HepG2 (cell line): ENCODE measurements around the gene COL26A1. TPM values are rescaled to one million over a fixed set of nuclear protein-coding genes. Genes with fewer than 3 reads are reported as not detected.
A peak's percentile ranks its signal among the peaks of the same experiment; 100 is the strongest.

Source experiments
- CREB1 ChIP-seq, 2 experiments: fragments of 450-650 bp in 1 of 2; IDR thresholded peaks; 2 replicates each; pipeline ENCODE4 v1.6.1; 2016 to 2017; ENCODE audit warnings: control low read depth in 1 of 2, mild to moderate bottlenecking in 1 of 2, missing compliant biosample characterization in 1 of 2, missing genetic modification characterization in 1 of 2
- GATAD2A ChIP-seq: IDR thresholded peaks from 2 replicates; pipeline ENCODE4 v1.6.1; 2016
- ISX ChIP-seq: sonication (generic); formaldehyde crosslinking; conservative IDR thresholded peaks from 2 replicates; pipeline ENCODE4 v1.5.0; 2020; ENCODE audit warnings: missing genetic modification reagents
- KDM1A ChIP-seq: IDR thresholded peaks from 2 replicates; pipeline ENCODE4 v1.6.1; 2016; ENCODE audit warnings: missing compliant biosample characterization
- LBX2 ChIP-seq: sonication (generic); formaldehyde crosslinking; IDR thresholded peaks from 2 replicates; pipeline ENCODE4 v1.5.0; 2020; ENCODE audit warnings: missing genetic modification reagents, mild to moderate bottlenecking, borderline replicate concordance
- MIER3 ChIP-seq: IDR thresholded peaks from 2 replicates; pipeline ENCODE4 v1.6.1; 2016; ENCODE audit warnings: missing compliant biosample characterization, borderline replicate concordance
- MZF1 ChIP-seq: sonication (generic); formaldehyde crosslinking; IDR thresholded peaks from 2 replicates; pipeline ENCODE4 v1.8.1; 2023; ENCODE audit warnings: mild to moderate bottlenecking, missing genetic modification reagents, borderline replicate concordance
- PAWR ChIP-seq: sonication (generic); formaldehyde crosslinking; IDR thresholded peaks from 2 replicates; pipeline ENCODE4 v1.4.0; 2020; ENCODE audit warnings: missing genetic modification reagents, mild to moderate bottlenecking, borderline replicate concordance
- POLR2A ChIP-seq, 2 experiments: IDR thresholded peaks; 2 replicates each; pipeline ENCODE4 v1.6.1; 2011; ENCODE audit warnings: low read depth in 2 of 2, low read length in 2 of 2, mild to moderate bottlenecking in 1 of 2, moderate library complexity in 1 of 2; ENCODE audit not compliant: insufficient read depth in 1 of 2
- STAT6 ChIP-seq: sonication (generic); formaldehyde crosslinking; IDR thresholded peaks from 2 replicates; pipeline ENCODE4 v1.4.0; 2020; ENCODE audit warnings: missing genetic modification reagents, mild to moderate bottlenecking, borderline replicate concordance
- TOE1 ChIP-seq: sonication (generic); formaldehyde crosslinking; IDR thresholded peaks from 2 replicates; pipeline ENCODE4 v1.4.0; 2020; ENCODE audit warnings: mild to moderate bottlenecking, missing genetic modification reagents
- UBTF ChIP-seq: sonication (generic); formaldehyde crosslinking; IDR thresholded peaks from 2 replicates; pipeline ENCODE4 v1.4.0; 2020; ENCODE audit warnings: mild to moderate bottlenecking, missing genetic modification reagents
- ZHX1 ChIP-seq: sonication (generic); formaldehyde crosslinking; IDR thresholded peaks from 2 replicates; pipeline ENCODE4 v1.8.1; 2022; ENCODE audit warnings: low read depth, mild to moderate bottlenecking, missing genetic modification reagents
- ZNF136 ChIP-seq: sonication (generic); formaldehyde crosslinking; IDR thresholded peaks from 2 replicates; pipeline ENCODE4 v1.8.1; 2022; ENCODE audit warnings: low read depth, mild to moderate bottlenecking, moderate library complexity, missing genetic modification reagents
- ZNF138 ChIP-seq: sonication (generic); formaldehyde crosslinking; IDR thresholded peaks from 2 replicates; pipeline ENCODE4 v1.5.0; 2020; ENCODE audit warnings: mild to moderate bottlenecking, low read depth, missing genetic modification reagents
- ZNF24 ChIP-seq: fragments of 450-650 bp; IDR thresholded peaks from 2 replicates; pipeline ENCODE4 v1.6.1; 2017; ENCODE audit warnings: antibody characterized with exemption, mild to moderate bottlenecking
- ZNF512B ChIP-seq: sonication (generic); formaldehyde crosslinking; IDR thresholded peaks from 2 replicates; pipeline ENCODE4 v1.5.1; 2020; ENCODE audit warnings: missing genetic modification reagents, mild to moderate bottlenecking, borderline replicate concordance
- ZNF563 ChIP-seq: sonication (generic); formaldehyde crosslinking; IDR thresholded peaks from 2 replicates; pipeline ENCODE4 v1.8.0; 2022; ENCODE audit warnings: mild to moderate bottlenecking, moderate library complexity, missing genetic modification reagents
- ZNF703 ChIP-seq: sonication (generic); formaldehyde crosslinking; IDR thresholded peaks from 2 replicates; pipeline ENCODE4 v1.5.1; 2020; ENCODE audit warnings: missing genetic modification reagents, mild to moderate bottlenecking, moderate library complexity, borderline replicate concordance
- polyA plus RNA-seq, 8 experiments: library from polyadenylated mRNA; depleted of rRNA in 3 of 8; stranded (reverse) in 7 of 8; unstranded in 1 of 8; fragments of >200 nt; fragmentation: Illumina TruSeq in 4 of 8; extraction: Trizol in 4 of 8; gene quantifications; 2 replicates each; pipeline versions ENCODE4 v1.2.1 to v1.2.3, GENCODE V29; 2011 to 2016; ENCODE audit warnings: low read depth in 4 of 8, missing spikeins in 1 of 8, mixed read lengths in 1 of 8; ENCODE audit not compliant: insufficient read depth in 1 of 8
- total RNA-seq, 5 experiments: library from RNA; depleted of rRNA; stranded (reverse); fragments of >200 nt; fragmentation: Illumina TruSeq; extraction: Trizol; gene quantifications; 2 replicates each; pipeline ENCODE4 v1.2.3, GENCODE V29; 2016; ENCODE audit warnings: low read depth in 1 of 5

The COL26A1 gene
- total and polyA plus RNA-seq, 2 of the 13 experiments (the other 11 are each of a cell fraction or from before 2014, with no cell fraction given) = 7.8 to 9.2 TPM

- TF ChIP-seq ZHX1 (CRISPR knock-in tag) = no peak
- TF ChIP-seq TOE1 (CRISPR knock-in tag) = no peak
- peak; percentile 68; the same call in 1 of the 2 replicates for TF ChIP-seq KDM1A
- TF ChIP-seq MIER3 (CRISPR knock-in tag) = peak; percentile 40; the same call in 1 of the 2 replicates
- TF ChIP-seq ZNF703 (CRISPR knock-in tag) = no peak
- no peak for TF ChIP-seq PAWR (CRISPR knock-in tag)
- TF ChIP-seq ISX (CRISPR knock-in tag) = no peak
- TF ChIP-seq ZNF136 (CRISPR knock-in tag) = 0 out of 2 replicates have a peak, but pooled peaks have one; percentile 39
- TF ChIP-seq GATAD2A = peak; percentile 89
- TF ChIP-seq MZF1 (CRISPR knock-in tag) = no peak
- TF ChIP-seq ZNF24 = no peak
- no peak for TF ChIP-seq LBX2
- peak; percentile 75 for TF ChIP-seq UBTF (CRISPR knock-in tag)
- TF ChIP-seq ZNF138 (CRISPR knock-in tag) = no peak
- TF ChIP-seq CREB1 (IDR thresholded peaks at IDR 0.05) = no peak
- no peak for TF ChIP-seq CREB1 (CRISPR knock-in tag; IDR thresholded peaks at IDR 0.05)
- no peak for TF ChIP-seq ZNF563 (CRISPR knock-in tag)
- no peak for TF ChIP-seq POLR2A (IDR thresholded peaks at IDR 0.05; ENCODE audit: insufficient read depth in 1 of 2, low read depth in 2 of 2, low read length in 2 of 2)
- no peak for TF ChIP-seq STAT6
- no peak; the same call in 1 of the 2 replicates for TF ChIP-seq ZNF512B (CRISPR knock-in tag)
These were observed 28.2 kb downstream of the COL26A1 start (continued) for GRCh38 chr7:101390901-101391301.
